OCI-LY7 (cell line): ENCODE results near the gene AMPH. TPM values are rescaled to one million over a fixed set of nuclear protein-coding genes. Genes with fewer than 3 reads are reported as not detected.

Experiments
- BruUV-seq: library from RNA; stranded (reverse); fragments of 400-500 nt; replicated peaks from 2 replicates; lab custom pipeline; 2021; lab: Mats Ljungman, UMichigan
- CTCF ChIA-PET: fragments of 300-600 bp; sonication (Branson Sonifier 250); formaldehyde crosslinking; loops from one replicate; lab custom pipeline; 2022; ENCODE audit warnings: antibody characterized with exemption; ENCODE audit not compliant: unreplicated experiment; lab: Charles Lee
- POLR2A ChIA-PET: fragments of 300-600 bp; sonication (Branson Sonifier 250); formaldehyde crosslinking; loops from one replicate; lab custom pipeline; 2022; ENCODE audit warnings: antibody characterized with exemption; lab: Charles Lee
- DNase-seq: peaks from one replicate; pipeline ENCODE4 v3.0.0-alpha.2; 2015; ENCODE audit warnings: low spot score
- H2AFZ ChIP-seq: fragments of 200-600 bp; sonication (generic), shearing (Covaris generic); 2 replicates; pipeline ENCODE4 v1.6.1; 2014; ENCODE audit warnings: mild to moderate bottlenecking, antibody characterized with exemption, low read length, moderate library complexity
- H3K27ac ChIP-seq: fragments of 200-600 bp; sonication (generic); 2 replicates; pipeline ENCODE4 v1.5.1; 2014; ENCODE audit warnings: mixed run types, low read depth, mild to moderate bottlenecking, moderate library complexity, low read length, inconsistent platforms; ENCODE audit not compliant: poor library complexity, severe bottlenecking
- H3K36me3 ChIP-seq: fragments of 200-600 bp; sonication (generic); 2 replicates; pipeline ENCODE4 v1.6.1; 2014; ENCODE audit warnings: mild to moderate bottlenecking, antibody characterized with exemption, low read length, moderate library complexity, mixed read lengths; ENCODE audit not compliant: insufficient read depth
- H3K4me1 ChIP-seq: fragments of 200-600 bp; sonication (generic); 2 replicates; pipeline ENCODE4 v1.5.1; 2014; ENCODE audit warnings: mild to moderate bottlenecking, low read length; ENCODE audit not compliant: insufficient read depth, poor library complexity, severe bottlenecking
- H3K4me2 ChIP-seq: fragments of 200-600 bp; sonication (generic); 2 replicates; pipeline ENCODE4 v1.6.1; 2014; ENCODE audit warnings: mild to moderate bottlenecking, low read length
- H3K4me3 ChIP-seq: fragments of 200-600 bp; sonication (generic); 2 replicates; pipeline ENCODE4 v1.5.1; 2014; ENCODE audit warnings: mild to moderate bottlenecking, low read depth, low read length; ENCODE audit not compliant: poor library complexity, severe bottlenecking
- H3K79me2 ChIP-seq: fragments of 200-600 bp; sonication (generic); 2 replicates; pipeline ENCODE4 v1.6.1; 2016; ENCODE audit warnings: low read depth, mild to moderate bottlenecking, low read length, moderate library complexity, mixed read lengths; ENCODE audit not compliant: insufficient read depth
- H3K9me2 ChIP-seq: fragments of 200-600 bp; sonication (generic); 2 replicates; pipeline ENCODE4 v1.6.1; 2016; ENCODE audit warnings: mild to moderate bottlenecking, low read length, mixed read lengths; ENCODE audit not compliant: insufficient read depth
- H3K9me3 ChIP-seq: fragments of 200-600 bp; sonication (generic); 2 replicates; pipeline ENCODE4 v1.6.1; 2014; ENCODE audit warnings: mild to moderate bottlenecking, mixed run types, low read length, mixed read lengths
- H4K20me1 ChIP-seq: fragments of 200-600 bp; sonication (generic); 2 replicates; pipeline ENCODE4 v1.6.1; 2014; ENCODE audit warnings: mild to moderate bottlenecking, antibody characterized with exemption, low read length, moderate library complexity, mixed read lengths; ENCODE audit not compliant: insufficient read depth
- CTCF ChIP-seq: fragments of 200-600 bp; sonication (generic); conservative IDR thresholded peaks from 2 replicates; pipeline ENCODE4 v1.5.1; 2014; ENCODE audit warnings: mild to moderate bottlenecking, antibody characterized with exemption, low read length, moderate library complexity, mixed read lengths
- EZH2phosphoT487 ChIP-seq: fragments of 200-600 bp; sonication (generic); IDR thresholded peaks from 2 replicates; pipeline ENCODE4 v1.6.1; 2018; ENCODE audit warnings: low read depth, borderline replicate concordance, mild to moderate bottlenecking, mixed run types, antibody characterized with exemption, low read length, moderate library complexity, mixed read lengths
- intact Hi-C: fragments of 100-400 bp; cut with micrococcal nuclease; formaldehyde crosslinking; loops from one replicate; pipeline ENCODE4 v1.10.0; 2022; ENCODE audit not compliant: unreplicated experiment
- total RNA-seq, 2 experiments: library from RNA; depleted of rRNA in 1 of 2; stranded (reverse); fragments of >200 nt in 1 of 2; shearing (Covaris generic) in 1 of 2; gene quantifications; 2 replicates each; pipeline ENCODE4 v1.2.3, GENCODE V29; 2014 to 2022

AMPH gene
- total RNA-seq, 2 experiments from 2014 or later: not detected

GRCh38 chr7:38600741-38601140 lies 30.4 kb downstream of the AMPH start:
- Histone ChIP-seq H3K9me3 (no peaks in the 10 kb centered on the region), H2AFZ (no peak overlapping the region), H3K4me3 (no peak overlapping the region), H3K79me2 (no peaks in the 10 kb centered on the region), H3K9me2 (no peaks in the 10 kb centered on the region), H3K27ac (no peak overlapping the region), H3K36me3 (no peaks in the 10 kb centered on the region), H3K4me1 (no peaks in the 10 kb centered on the region), H4K20me1 (no peaks in the 10 kb centered on the region), H3K4me2 (no peak overlapping the region)
- no peak for DNase-seq
- TF ChIP-seq EZH2phosphoT487: no peak
- TF ChIP-seq CTCF: no peak
- ChIA-PET POLR2A (no interaction called here), CTCF (no interaction called here)
- intact Hi-C loops: no loop called here
- no TSS peak for BruUV-seq

DNA sequence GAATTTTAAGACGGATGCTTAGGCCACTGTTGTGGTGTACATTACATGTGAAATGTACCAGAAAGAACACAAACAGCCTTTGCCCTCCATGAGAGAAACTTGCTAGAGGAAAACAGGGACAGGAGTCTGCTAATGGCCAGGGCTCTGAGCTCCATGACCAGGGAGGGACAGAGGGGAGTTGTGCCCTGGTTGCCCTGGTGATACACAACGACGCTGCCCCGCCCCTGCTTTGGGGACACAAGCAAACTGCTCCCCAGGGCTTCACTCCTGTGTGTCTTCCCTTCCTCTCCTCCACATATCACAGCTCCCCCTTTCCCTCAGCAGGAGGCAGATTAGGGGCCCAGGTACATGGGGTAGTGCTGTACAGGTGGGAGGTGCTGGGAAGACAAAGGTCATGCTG lies 36.2 kb downstream of the AMPH start:
- H4K20me1 ChIP-seq: no peaks in the 10 kb centered on the region
- no peak overlapping the region for H3K4me3 ChIP-seq
- H3K27ac ChIP-seq: no peak overlapping the region
- no peak overlapping the region for H2AFZ ChIP-seq
- H3K79me2 ChIP-seq: no peaks in the 10 kb centered on the region
- no TSS peak for BruUV-seq
- DNase-seq: no peak
- no peak for TF ChIP-seq CTCF
- no peak for TF ChIP-seq EZH2phosphoT487
- H3K9me3 ChIP-seq: no peaks in the 10 kb centered on the region
- intact Hi-C loops: no loop called here
- no peak overlapping the region for H3K4me2 ChIP-seq
- ChIA-PET POLR2A (no interaction called here), CTCF (no interaction called here)
- no peaks in the 10 kb centered on the region for H3K4me1 ChIP-seq
- H3K36me3 ChIP-seq: no peaks in the 10 kb centered on the region
- H3K9me2 ChIP-seq: no peaks in the 10 kb centered on the region

- H3K79me2 ChIP-seq: no peaks in the 10 kb centered on the region
- no peaks in the 10 kb centered on the region for H4K20me1 ChIP-seq
- ChIA-PET CTCF (no interaction called here), POLR2A (interaction anchor here (0.7 kb wide), 2 partner anchors 111 to 202 kb away, joined by 3 to 7 read pairs; no protein-coding TSS in a partner anchor)
- H2AFZ ChIP-seq: no peak overlapping the region
- no peaks in the 10 kb centered on the region for H3K36me3 ChIP-seq
- TF ChIP-seq EZH2phosphoT487 (no peak), CTCF (no peak)
- no peak overlapping the region for H3K27ac ChIP-seq
- no peak for DNase-seq
- no peaks in the 10 kb centered on the region for H3K9me3 ChIP-seq
- BruUV-seq: no TSS peak
- no peak overlapping the region for H3K4me2 ChIP-seq
- H3K9me2 ChIP-seq: no peaks in the 10 kb centered on the region
- intact Hi-C loops: no loop called here
- no peaks in the 10 kb centered on the region for H3K4me1 ChIP-seq
- H3K4me3 ChIP-seq: no peak overlapping the region
Measured at GRCh38 chr7:38592737-38593288, 38.4 kb downstream of the AMPH start.
